Measurements from ENCODE around the gene SFXN2.
"Not testable (repeated sequence)": the region's sequence is repeated elsewhere in the genome, so short reads cannot be mapped to it uniquely, and the experiment has no call there.

Gene SFXN2, protein sequence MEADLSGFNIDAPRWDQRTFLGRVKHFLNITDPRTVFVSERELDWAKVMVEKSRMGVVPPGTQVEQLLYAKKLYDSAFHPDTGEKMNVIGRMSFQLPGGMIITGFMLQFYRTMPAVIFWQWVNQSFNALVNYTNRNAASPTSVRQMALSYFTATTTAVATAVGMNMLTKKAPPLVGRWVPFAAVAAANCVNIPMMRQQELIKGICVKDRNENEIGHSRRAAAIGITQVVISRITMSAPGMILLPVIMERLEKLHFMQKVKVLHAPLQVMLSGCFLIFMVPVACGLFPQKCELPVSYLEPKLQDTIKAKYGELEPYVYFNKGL

DNA sequence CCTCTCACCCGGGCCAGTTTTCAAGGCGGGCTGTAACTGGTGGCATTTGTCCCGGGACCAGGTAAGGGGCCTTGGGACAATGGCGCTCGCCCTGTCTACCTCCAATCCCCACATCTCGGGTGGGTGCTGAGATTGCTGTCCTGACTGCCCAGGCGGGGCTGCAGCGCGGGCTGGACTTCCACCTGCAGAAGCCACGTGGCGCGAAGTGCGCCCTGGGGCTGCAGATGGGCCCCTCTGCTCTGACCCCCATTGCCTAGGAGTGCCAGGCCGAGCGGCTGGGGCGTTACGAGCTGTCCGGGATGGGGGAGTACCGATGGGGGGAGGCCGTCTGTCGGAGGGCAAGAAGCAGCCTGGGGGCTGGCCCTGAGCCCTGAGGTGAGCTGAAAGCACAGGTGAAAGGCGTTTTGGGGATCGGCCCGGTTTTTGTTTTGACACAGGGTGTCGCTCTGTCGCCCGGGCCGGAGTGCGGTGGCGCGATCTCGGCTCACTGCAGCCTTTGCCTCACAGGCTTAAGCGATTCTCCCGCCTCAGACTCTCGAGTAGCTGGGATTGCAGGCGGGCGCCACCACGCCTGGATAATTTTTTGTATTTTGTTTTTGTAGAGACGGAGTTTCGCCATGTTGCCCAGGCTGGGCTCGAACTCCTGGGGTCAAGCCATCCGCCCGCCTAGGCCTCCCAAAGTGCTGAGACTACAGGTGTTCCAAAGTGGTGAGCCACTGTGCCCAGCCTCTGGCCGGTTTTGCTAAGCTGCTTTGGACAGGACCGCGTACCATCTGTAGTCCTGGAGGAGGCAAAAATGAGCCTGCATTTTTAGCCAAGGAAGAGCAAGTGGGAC, at the start of gene SFXN2:
SFXN2 (plus strand) TSS at position 16 of the 835 bp plus-strand sequence. CDS start 12,001 bp downstream, outside the sequence.
- peak in 1 of 2 experiments; percentile 16 for DNase-seq

DNA sequence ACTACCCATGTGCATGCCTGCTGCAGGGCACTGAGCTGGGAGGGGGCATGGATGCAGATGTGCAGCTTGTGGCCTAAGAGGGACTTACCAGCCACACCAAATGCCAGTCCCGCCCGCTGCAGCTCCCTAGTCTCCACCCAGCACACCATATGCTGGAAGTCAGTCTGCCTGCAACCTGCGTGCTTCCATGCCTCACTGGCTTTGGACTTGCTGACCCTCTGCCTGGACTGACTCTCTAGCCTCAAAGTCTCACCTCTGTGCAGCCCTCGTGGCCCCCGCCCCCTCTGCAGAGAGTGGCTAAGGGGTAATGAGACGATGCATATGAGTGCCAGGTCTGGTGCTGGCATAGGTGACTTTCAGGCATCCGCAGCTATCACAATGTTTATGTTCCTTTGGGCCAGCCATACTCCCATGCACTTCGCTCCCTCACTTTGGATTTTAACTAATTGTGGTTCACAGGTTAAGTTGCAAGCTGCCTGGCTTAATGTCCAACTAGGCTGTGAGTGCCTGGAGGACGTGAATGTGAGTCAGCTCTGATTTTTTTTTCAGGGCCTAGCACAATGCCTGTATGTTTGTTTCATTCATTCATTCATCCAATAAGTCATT, 48.4 kb upstream of the SFXN2 start:
- DNase-seq, result no peak

DNA sequence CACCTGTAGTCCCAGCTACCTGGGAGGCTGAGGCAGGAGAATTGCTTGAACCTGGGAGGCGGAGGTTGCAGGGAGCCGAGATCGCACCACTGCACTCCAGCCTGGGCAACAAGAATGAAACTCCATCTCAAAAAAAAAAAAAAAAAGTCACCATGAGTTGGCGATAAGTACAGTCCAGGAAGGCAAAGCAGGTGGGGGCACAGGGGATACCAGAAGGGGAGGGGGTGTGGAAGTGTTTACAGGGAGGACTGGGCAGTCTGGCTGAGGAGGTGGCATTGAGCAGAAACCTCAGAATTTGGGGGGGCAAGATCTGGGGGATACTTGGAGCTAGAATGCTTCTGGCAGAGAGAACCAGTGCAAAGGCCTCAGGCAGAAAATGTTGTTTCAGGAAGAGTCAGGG, 47.0 kb upstream of the SFXN2 start:
- not testable (repeated sequence) for DNase-seq

DNA sequence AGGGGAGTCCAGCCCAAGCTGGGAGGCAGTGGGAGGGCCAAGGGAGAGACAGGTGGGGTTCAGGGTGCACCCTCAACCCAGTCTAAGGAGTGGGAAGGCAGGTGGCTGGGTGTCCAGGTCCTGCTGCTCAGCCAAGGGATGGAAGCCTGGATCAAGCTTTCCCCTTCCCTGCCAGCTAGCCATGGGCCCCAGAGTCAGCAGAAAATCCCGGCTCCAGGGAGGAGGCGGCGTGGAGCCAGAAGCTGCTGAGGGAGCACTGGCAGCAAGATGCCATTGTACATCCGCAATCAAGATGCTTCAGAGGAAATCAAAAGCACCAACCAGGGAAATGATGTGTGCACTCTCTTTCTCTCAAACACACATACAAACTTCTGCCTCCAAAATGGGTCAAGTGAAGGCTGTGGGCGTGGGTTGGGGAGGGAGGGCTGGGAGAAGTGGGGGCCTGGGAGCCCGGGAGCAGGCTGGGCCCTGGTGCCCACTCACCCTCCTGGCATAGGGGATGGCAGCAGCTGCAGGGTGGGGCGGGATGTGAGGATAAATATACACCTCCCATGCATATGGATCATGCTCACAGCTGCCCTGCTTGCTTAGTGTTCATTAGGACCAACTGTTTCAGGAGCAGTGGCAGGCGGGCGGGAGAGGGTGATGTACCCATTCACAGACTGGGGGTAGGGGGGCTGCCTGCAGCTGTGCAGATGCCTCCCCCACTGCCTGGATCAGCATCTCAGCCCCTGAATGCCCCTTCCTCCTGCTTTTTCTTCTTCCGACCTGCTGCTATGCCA, 45.9 kb upstream of the SFXN2 start:
- DNase-seq, result peak in 1 of 2 experiments; percentile 47

DNA sequence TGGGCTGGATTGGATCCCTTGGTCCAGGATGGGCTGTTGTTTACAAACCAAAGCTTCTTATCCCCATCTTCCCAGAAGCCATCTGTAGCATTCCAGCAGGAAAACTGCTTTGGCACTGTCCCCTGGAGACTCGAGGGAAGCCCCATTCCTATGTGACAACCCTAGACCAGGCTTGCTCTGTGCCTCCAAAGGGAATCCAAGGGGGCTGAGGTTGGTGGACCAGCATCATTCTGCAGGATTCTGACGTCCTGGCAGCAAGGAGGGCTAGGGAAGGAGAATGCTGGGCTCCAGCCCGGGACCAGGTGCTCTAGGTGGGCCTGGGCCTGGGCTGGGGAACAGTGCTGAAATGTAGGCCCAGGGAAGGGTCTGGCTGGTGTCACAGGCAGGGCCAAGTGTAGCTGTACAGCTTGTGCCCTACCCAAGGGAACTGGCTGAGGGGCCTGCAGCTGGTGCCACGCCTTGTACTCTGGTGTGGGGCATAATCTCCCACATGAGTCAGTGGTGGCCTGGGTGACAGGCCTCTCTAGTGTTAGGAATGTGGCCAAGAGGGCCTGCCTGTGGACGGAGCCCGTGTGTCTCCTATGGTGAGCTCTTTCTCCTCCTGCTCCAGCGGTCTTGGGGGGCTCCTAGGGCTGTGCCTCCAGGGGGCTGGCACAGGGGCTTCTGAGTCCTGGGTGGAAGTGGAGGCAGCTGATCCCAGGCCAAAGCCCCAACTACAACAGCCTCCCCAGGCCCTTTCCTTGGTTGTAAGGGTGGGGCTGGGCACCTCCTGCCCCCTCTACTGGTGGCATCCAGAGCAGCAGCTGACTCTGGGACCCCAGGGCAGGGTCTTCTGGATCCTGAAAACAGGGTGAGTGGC, 45.0 kb upstream of the SFXN2 start:
- peak in 1 of 2 experiments; percentile 14 for DNase-seq

DNA sequence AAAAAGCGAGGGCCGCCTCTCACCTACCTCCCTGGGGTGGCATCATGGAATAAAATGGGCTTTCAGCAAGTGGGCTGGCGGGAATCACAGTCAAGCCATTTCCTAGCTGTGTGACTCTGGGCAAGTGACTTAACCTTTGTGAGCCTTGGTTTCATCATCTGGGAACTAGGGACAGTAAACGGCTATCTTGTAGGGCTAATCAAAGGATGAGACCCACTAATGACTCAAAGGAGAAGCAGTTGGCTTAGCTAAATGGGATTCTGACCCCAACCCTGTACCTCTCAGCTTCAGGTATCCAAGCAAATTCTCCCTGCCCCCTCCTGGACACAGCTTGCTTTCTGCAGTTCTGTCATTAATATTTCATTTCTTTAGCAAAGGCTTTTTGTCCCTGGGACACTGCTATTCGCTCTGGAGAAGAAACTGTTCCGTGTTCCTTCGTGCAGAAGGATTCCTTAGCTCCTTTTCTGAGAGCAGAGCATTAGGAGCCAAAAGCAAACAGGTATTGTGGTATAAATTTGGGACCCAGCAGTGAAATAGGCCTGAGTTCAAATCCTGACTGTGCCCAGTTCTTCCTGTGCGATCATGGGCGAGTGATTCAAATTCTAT, 44.3 kb upstream of the SFXN2 start:
- DNase-seq, result no peak

DNA sequence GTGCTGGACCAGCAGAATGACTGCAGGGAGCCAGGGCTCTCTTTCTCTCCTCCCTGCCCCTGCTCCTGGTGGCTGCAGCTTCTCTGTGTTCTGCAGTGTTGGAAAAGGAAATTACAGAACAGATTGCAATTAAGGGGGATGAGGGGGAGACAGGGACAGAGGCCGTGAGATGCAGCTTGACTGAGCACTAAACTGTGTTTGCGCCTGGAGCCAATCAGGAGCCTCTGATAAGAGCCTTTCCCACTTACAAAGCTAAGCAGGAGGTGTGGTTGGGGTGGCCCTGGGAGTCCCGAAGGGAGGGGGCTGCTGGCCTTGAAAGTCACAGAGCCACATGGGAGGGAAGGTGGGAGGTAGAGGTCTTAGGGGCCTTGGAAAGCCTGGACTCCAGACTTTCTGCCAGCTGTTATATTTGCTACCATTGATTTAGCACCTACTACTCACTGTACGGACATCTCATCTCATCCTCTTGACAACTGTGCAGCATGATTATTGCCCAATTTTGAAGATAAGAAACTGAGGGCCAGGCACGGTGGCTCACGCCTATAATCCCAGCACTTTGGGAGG, 43.5 kb upstream of the SFXN2 start:
- peak; percentile 70 to 82 for DNase-seq

DNA sequence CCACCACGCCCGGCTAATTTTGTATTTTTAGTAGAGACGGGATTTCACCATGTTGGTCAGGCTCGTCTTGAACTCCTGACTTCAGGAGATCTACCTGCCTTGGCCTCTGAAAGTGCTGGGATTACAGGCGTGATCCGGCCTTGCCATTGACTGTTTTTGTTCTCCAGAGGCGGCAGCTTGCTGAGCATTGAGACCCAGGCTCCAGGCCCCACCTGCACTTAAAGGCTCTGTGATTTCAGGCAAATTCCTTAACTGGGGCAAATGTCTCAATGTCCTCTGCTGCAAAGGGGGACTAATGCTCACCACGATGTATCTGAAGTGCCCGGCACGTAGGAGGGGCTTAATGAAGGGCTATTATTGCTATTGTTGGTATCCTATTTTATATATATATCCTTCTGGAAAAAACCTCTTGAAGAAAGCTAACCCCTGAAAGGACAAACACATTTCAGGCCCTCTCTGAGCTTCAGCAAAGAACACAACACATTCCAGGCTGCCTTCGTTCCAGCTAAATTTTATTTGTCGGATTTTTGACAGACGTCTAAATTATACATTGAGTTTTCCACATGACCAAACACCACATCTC, 41.1 kb upstream of the SFXN2 start:
- DNase-seq, result no peak

DNA sequence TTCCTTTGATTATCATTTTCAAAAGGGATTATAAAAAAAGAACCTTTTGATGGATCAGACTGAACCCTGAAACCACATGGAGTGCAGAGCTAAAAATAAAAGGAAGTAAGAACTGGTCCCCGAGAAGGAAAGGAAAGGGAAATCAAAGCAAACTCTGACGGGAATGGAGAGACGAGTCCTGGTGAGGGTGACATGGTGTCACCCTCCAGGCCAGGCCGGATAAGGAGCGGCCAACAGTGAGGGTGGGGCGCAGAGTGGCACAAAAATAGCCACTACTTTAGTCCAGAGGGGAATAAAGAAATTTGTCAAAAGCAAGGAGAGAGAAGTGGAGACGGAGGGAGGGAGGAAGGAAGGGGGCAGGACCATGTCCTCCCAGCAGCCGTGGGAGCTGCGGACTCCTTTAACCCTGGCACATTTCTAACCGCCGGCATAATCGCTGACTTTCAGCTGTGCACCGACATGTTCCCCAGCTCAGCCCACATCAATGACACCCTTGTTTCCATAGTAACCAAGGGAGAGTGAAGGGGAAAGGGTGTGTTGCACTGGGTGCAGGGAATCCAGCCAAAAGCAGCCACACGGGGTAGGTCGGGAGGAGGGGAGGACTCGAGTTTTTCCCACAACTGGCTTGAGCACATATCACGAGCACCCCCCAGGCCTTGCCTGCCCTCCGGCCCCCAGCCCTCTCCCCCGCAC, 40.5 kb upstream of the SFXN2 start:
- DNase-seq, result peak in 1 of 2 experiments; percentile 53

DNA sequence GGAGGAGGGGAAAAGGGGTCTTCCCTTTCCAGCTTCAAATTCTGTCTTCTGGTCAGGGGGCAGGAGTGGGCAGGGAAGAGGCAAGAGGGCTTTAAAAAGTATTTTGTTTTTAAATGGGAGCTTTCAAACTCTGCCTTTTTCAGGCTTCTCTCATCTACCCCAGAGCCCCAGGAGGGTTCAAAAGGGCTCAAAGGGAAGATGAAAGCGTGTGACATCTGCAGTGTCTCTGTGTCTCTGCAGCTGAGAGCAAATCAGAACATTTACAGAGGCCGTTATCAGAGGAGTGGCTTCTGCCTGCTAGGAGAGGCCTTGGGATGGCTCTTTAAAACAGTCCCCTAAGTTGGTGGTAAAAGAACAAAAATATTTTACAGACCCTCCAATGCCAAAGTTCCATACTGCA, 39.9 kb upstream of the SFXN2 start:
- DNase-seq, result peak in 1 of 2 experiments; percentile 6

DNA sequence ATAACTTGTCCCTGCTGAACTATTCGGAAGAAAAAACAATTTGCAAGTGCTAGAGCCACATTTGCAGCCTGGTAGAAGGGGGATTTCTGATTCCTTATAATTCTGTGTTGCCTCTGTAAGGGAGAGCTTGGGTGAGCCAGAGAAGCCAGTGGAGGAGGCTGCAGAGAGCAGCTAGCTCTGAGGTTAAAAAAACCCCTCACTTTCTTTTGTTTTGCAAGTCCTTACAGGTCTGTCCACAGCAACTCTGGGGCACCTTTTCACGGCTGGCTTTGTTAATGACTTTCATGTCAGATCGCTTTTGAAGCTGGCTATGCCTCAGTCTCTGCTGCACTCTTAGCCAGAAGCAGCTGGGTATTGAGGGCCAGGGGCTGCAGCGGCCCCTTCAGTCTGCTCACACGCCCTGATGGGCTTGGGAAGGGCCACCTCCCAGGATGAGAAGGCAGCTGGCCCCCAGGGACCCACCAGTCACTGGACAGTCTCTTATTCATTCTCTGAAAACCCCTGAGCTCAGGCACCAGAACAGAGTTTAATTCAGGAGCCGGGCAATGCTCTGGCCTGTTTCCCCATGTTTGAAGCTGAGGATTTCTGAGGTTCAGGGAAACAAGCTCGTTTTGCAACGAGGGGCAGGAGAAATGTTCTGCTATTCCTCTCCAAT, 39.3 kb upstream of the SFXN2 start:
- DNase-seq, result no peak

DNA sequence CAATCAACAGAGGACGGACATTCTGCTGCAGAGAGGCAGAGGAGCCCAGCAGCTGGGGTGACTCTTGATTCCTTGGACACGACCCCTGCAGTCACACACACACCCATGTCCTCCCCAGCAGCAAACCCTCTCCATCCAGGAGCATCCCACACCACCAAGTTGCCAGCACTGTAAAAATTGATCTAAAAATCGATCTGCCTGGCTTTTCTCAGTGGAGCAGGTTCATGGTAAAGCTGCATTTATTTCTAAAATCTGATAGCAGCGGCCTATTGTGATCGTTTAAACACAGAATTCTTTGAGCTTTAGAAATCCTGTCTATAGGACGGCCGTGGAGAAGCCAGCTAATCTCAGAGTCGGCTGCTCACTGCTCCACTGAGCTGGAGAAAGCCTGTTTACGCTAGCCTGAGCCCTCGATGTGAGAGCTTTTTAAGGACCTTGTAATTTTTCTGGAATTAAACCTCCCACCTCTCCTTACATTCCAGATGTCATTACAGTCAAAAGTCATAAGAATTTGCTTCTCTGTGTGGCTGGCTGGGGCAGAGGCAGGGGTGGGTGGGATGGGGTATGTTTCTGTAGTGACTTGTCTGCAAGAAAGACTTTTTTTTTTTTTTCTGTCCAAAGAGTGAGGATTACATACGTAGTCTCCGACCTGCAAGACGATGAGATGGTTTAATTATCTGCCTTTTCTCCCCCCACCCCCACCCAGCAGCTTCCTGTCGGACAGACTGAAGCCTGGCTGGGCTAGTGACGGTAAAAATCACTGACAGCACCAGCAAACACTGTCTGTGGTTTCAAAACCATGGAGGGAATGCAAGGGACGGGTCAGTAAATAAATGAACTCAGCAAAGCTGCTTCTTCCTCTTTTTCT, 38.5 kb upstream of the SFXN2 start:
- peak in 1 of 2 experiments; percentile 1 for DNase-seq

DNA sequence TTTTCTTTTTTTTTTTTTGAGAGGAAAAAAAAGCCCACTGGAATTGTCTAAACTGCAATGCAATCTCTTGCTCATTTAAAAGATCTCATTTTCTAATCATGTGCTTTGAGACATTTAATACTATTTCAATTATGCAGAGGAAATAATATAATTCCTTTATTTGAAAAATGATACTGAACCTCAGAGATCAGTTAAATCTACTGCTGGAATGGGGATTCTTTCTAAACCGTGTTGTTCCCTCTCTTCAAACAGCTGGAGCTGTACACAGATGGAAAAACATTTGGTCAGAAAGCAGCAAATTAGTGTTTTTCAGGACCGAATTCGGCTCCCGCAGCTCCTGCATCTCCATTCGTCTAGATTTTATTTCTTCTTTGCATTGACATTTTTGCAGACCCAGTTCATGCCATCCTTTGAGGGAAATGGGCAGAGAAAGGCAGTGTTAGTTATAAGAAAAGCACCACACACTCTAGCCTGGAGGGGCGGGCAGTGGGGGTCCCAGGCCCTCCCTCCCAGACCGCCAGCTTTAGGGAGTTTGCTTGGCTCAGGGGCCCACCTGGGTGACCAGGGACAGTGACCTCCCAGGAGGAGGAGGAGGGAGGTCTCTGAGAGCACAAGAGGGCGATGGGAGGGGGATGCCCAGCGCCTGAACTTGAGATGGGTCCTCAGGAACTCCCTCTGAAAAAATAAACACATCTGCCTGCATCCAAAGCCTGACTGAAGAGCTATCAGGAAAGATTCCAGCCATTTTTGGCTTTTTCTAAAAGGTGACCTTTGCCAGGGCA, 37.7 kb upstream of the SFXN2 start:
- no peak for DNase-seq

DNA sequence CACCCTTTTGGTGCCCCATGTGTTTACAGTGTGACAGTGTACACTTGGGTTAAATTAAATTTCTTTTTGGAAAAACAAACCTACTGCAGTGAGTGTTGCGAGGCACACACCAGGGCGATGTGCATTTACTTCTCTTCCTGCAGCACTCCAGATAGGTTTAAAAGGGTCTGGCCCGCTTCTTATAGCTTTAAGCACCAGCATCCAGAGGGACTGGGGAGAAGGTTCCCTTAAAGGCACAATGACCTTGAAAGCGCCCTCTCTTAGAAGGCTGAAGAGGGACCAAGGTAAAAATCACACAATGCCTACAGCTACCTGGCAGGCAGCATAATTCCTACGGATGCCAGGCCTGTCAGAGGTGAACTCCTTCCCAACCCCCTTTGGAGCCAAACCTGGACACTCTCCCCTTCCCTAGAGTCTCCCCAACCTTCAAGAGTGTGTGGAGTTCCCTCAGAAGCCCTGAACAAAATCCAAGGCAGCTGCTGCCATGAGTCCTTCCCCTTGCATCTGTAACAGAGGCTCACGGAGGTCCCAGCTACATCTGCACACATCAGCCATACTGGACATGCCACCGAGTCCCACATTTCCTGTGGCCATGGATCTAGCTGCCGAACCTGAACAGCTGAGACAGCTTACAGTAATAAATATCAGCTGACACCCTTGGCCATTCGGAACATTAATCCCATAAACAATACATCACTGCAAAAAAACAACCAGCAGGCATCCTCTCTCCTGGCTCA, 36.9 kb upstream of the SFXN2 start:
- no peak for DNase-seq

DNA sequence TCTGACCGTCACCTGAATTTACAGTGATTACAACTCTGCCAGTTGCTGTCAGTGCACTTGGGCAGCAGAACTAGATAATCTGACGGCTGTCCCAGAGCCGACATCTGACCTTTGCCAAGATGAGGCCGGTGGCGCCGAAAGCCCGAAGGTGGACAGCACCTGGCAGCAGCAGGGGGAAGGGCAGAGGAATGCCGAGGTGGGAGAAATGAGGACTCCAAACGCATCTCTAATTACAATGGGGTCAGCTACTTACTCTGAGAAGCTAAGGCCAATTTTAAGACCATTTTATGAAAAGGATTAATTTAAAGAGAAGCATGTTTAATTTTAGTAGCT, 36.4 kb upstream of the SFXN2 start:
- DNase-seq, result no peak

DNA sequence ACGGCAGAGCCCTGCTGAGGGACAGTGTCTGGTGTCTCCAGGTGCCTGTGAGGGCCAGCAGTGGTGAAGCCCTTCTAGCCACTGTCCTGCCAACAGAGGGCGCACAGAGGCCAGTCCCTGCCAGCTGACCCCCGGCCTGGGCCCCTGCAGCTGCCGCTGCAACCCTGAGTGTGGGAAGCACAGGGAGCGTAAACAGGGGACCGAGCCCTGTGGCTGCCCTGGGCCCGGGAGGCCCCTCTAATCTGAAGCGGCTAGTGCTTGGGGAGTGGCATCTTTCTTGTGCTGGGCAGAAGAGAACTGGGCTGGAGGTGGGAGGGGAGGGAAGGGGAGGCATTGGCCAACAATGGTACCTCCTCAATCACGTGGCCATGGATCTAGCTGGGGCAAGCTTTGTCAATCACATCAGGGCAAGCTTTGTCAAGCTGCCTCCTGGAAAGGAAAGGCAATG, 35.6 kb upstream of the SFXN2 start:
- peak in 1 of 2 experiments; percentile 33 for DNase-seq

DNA sequence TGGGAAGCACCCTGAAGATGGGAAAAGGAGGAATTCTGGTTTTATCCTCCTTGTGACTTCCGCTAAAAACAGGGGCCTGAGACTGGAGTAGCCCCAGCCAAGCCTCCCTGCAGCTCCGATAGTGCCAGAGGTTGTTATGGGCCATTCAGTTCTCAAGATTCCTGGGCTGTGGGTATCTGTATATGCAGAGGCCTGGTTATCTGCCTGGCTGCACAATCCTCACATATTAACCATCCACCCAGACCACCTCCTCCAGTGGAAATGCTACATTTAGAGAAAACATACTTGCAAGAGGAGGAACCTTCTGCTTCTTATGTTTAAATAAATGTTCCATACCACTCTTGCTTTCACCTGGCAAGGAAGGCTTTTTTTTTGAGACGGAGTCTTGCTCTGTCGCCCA, 34.8 kb upstream of the SFXN2 start:
- no peak for DNase-seq

All from NCI-H524 (cell line).